ENCODE results near the gene SCN1A. TPM values are rescaled to one million over a fixed set of nuclear protein-coding genes. Genes with fewer than 3 reads are reported as not detected.

Gene SCN1A
- polyA plus RNA-seq, 3 donors, result not detected

GRCh38 chr2:166031054-166031453 lies 96.8 kb downstream of the SCN1A start:
- no peak overlapping the region for H2AFZ ChIP-seq (ENCODE audit: insufficient read depth, low read depth, low read length, poor library complexity, severe bottlenecking)
- H3K9me3 Mint-ChIP-seq, result no peaks in the 10 kb centered on the region
- H3K4me3 Mint-ChIP-seq, result no peak overlapping the region
- WGBS (ENCODE audit: insufficient coverage), result no CpG with 5 or more reads among the region's 2 CpGs
- H3K27ac Mint-ChIP-seq, result no peak overlapping the region
- no peaks in the 10 kb centered on the region for H3K9me3 ChIP-seq (replicated peaks in 1 of 2; ENCODE audit: control insufficient read depth in 1 of 2, insufficient read depth in 1 of 2, low read length in 2 of 2)
- no peak for DNase-seq
- H3K36me3 ChIP-seq (replicated peaks in 1 of 2; ENCODE audit: control insufficient read depth in 1 of 2, insufficient read depth in 2 of 2, low read length in 2 of 2), result no peaks in the 10 kb centered on the region
- no peaks in the 10 kb centered on the region for H3K27me3 ChIP-seq (ENCODE audit: control insufficient read depth in 2 of 2, insufficient read depth in 2 of 2, low read length in 2 of 2)
- no peak overlapping the region for H3K4me2 ChIP-seq (replicated peaks; ENCODE audit: extremely low read depth, low read length, poor library complexity, severe bottlenecking)
- no peaks in the 10 kb centered on the region for H3K27me3 Mint-ChIP-seq (ENCODE audit: low read depth in 3 of 3)
- H4K20me1 ChIP-seq (ENCODE audit: insufficient read depth, low read length), result no peaks in the 10 kb centered on the region
- no peaks in the 10 kb centered on the region for H3K36me3 Mint-ChIP-seq
- no peaks in the 10 kb centered on the region for H3K4me1 ChIP-seq (ENCODE audit: control insufficient read depth in 1 of 2, insufficient read depth in 2 of 2, low read length in 2 of 2)
- no peaks in the 10 kb centered on the region for H3K4me1 Mint-ChIP-seq
- intact Hi-C loops (cut with micrococcal nuclease), result no loop called here
- no peaks in the 10 kb centered on the region for H3K79me2 ChIP-seq (ENCODE audit: insufficient read depth, low read length)
- no peak overlapping the region for H3K27ac ChIP-seq (ENCODE audit: low read depth in 1 of 2, low read length in 2 of 2)
- no peak overlapping the region for H3K4me3 ChIP-seq (replicated peaks in 1 of 3; ENCODE audit: low read depth in 2 of 3, low read length in 3 of 3)
- no peak overlapping the region for H3K9ac ChIP-seq (ENCODE audit: insufficient read depth, low read length, poor library complexity, severe bottlenecking)
- TF ChIP-seq CTCF (IDR thresholded peaks at IDR 0.05), result no peak

DNA sequence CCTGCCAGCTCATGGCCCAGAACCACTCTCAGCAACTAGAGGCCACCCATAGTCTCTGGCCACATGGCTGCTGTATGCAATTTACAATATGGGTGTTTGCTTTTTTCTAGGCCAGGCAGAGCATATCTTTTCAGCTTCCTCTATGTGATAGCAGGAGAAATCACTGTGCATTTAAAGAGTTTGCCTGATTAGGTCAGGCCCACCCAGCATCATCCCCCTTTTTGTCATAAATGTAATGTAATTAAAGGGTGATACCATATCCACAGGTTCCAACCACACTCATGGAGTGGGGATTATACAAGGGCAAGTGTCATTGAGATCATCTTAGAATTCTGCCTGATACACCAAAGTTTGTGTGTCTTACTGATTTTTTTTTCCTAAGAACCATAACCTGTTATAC lies 102.5 kb downstream of the SCN1A start:
- Histone ChIP-seq H3K9ac (ENCODE audit: insufficient read depth, low read length, poor library complexity, severe bottlenecking) (no peak overlapping the region), H3K27ac (ENCODE audit: low read depth in 1 of 2, low read length in 2 of 2) (no peak overlapping the region), H3K36me3 (replicated peaks in 1 of 2; ENCODE audit: control insufficient read depth in 1 of 2, insufficient read depth in 2 of 2, low read length in 2 of 2) (no peaks in the 10 kb centered on the region), H3K79me2 (ENCODE audit: insufficient read depth, low read length) (no peaks in the 10 kb centered on the region), H4K20me1 (ENCODE audit: insufficient read depth, low read length) (no peaks in the 10 kb centered on the region), H2AFZ (ENCODE audit: insufficient read depth, low read depth, low read length, poor library complexity, severe bottlenecking) (no peak overlapping the region), H3K9me3 (replicated peaks in 1 of 2; ENCODE audit: control insufficient read depth in 1 of 2, insufficient read depth in 1 of 2, low read length in 2 of 2) (no peaks in the 10 kb centered on the region), H3K4me1 (ENCODE audit: control insufficient read depth in 1 of 2, insufficient read depth in 2 of 2, low read length in 2 of 2) (no peaks in the 10 kb centered on the region), H3K4me2 (replicated peaks; ENCODE audit: extremely low read depth, low read length, poor library complexity, severe bottlenecking) (no peak overlapping the region), H3K4me3 (replicated peaks in 1 of 3; ENCODE audit: low read depth in 2 of 3, low read length in 3 of 3) (no peak overlapping the region), H3K27me3 (ENCODE audit: control insufficient read depth in 2 of 2, insufficient read depth in 2 of 2, low read length in 2 of 2) (no peaks in the 10 kb centered on the region)
- H3K27ac Mint-ChIP-seq, result no peak overlapping the region
- no peak for DNase-seq
- H3K36me3 Mint-ChIP-seq, result no peaks in the 10 kb centered on the region
- H3K4me3 Mint-ChIP-seq, result no peak overlapping the region
- TF ChIP-seq CTCF (IDR thresholded peaks at IDR 0.05), result no peak
- H3K4me1 Mint-ChIP-seq, result no peaks in the 10 kb centered on the region
- H3K27me3 Mint-ChIP-seq (ENCODE audit: low read depth in 3 of 3), result no peaks in the 10 kb centered on the region
- intact Hi-C loops (cut with micrococcal nuclease), result no loop called here
- peaks cover 0 to 2% (median 0%) of the 10 kb centered on the region in 7 donors for H3K9me3 Mint-ChIP-seq

All from CD14-positive monocyte (primary cell).